Chondrocyte (in vitro differentiated cells): ENCODE data around the gene NLN. TPM values are rescaled to one million over a fixed set of nuclear protein-coding genes. Genes with fewer than 3 reads are reported as not detected.

Experiments
- DNase-seq: peaks from one replicate; pipeline ENCODE4 v3.0.0; 2021; ENCODE audit warnings: mixed read lengths, low spot score
- H3K27ac Mint-ChIP-seq: one replicate; pipeline ENCODE4 v1.8.0; 2021; ENCODE audit warnings: mild to moderate bottlenecking, moderate library complexity, mixed read lengths; ENCODE audit not compliant: unreplicated experiment
- H3K27me3 Mint-ChIP-seq: 2 replicates; pipeline ENCODE4 v1.8.0; 2021; ENCODE audit warnings: low read depth, mixed read lengths
- H3K36me3 Mint-ChIP-seq: 2 replicates; pipeline ENCODE4 v1.8.0; 2021; ENCODE audit warnings: low read depth, mixed read lengths
- H3K4me1 Mint-ChIP-seq: 2 replicates; pipeline ENCODE4 v1.8.0; 2021; ENCODE audit warnings: low read depth, mild to moderate bottlenecking, mixed read lengths
- H3K4me3 Mint-ChIP-seq: one replicate; pipeline ENCODE4 v1.8.0; 2021; ENCODE audit warnings: mild to moderate bottlenecking, moderate library complexity, mixed read lengths; ENCODE audit not compliant: unreplicated experiment
- H3K9me3 Mint-ChIP-seq: 2 replicates; pipeline ENCODE4 v1.8.0; 2021; ENCODE audit warnings: low read depth, mixed read lengths
- CTCF ChIP-seq: fragments of 200-600 bp; sonication (generic); IDR thresholded peaks from 2 replicates; pipeline ENCODE4 v1.5.0; 2021; ENCODE audit warnings: antibody characterized with exemption, mild to moderate bottlenecking, moderate library complexity
- total RNA-seq: library from RNA; stranded (reverse); gene quantifications from 3 replicates; pipeline ENCODE4 v1.2.1, GENCODE V29; 2021

The NLN gene
- total RNA-seq, 1 donor from 2014 or later: 38.6 TPM

DNA sequence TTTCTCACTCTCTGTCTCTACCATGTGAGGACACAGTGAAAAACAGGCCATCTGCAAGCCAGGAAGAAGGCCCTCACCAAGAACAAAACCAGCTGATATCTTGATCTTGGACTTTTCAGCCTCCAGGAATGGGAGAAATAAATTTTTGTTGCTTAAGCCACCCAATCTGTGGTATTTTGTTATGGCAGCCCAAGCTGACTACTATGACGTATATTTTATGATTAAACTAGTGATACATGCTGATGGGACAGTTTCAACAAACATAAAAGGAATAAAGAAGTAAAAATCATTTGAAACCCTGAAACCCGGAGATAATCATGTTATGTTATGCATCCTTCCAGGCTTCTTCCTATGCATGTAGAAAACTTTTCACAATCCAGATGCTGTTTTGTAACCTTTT lies 132.9 kb downstream of the NLN start:
- no peak for TF ChIP-seq CTCF
- Mint-ChIP-seq H3K4me1 (no peaks in the 10 kb centered on the region), H3K9me3 (peaks cover 3% of the 10 kb centered on the region), H3K4me3 (no peak overlapping the region), H3K36me3 (peaks cover 1% of the 10 kb centered on the region), H3K27me3 (no peaks in the 10 kb centered on the region), H3K27ac (no peak overlapping the region)
- DNase-seq: no peak

- Mint-ChIP-seq H3K9me3 (peaks cover 3% of the 10 kb centered on the region), H3K4me1 (peaks cover 4% of the 10 kb centered on the region), H3K27me3 (no peaks in the 10 kb centered on the region), H3K27ac (no peak overlapping the region), H3K4me3 (no peak overlapping the region), H3K36me3 (peaks cover 1% of the 10 kb centered on the region)
- DNase-seq: no peak
- no peak for TF ChIP-seq CTCF
These were observed 133.8 kb downstream of the NLN start for GRCh38 chr5:65855766-65856315.

DNA sequence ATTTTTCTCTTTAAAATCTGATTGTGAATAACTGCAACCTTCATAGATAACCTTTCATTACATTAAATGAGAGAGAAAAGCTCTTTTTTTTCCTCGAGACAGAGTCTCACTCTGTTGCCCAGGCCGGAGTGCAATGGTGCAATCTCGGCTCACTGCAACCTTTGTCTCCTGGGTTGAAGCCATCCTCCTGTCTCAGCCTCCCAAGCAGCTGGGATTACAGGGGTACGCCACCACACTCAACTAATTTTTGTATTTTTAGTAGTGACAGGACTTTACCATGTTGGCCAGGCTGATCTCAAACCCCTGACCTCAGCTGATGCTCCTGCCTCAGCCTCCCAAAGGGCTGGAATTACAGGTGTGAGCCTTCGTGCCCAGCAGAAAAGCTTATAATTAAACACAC lies 134.5 kb downstream of the NLN start:
- peaks cover under 1% of the 10 kb centered on the region for H3K9me3 Mint-ChIP-seq
- no peak for TF ChIP-seq CTCF
- H3K27ac Mint-ChIP-seq: no peak overlapping the region
- no peaks in the 10 kb centered on the region for H3K27me3 Mint-ChIP-seq
- peaks cover 8% of the 10 kb centered on the region for H3K4me1 Mint-ChIP-seq
- DNase-seq: no peak
- H3K36me3 Mint-ChIP-seq: peaks cover under 1% of the 10 kb centered on the region
- H3K4me3 Mint-ChIP-seq: no peak overlapping the region

DNA sequence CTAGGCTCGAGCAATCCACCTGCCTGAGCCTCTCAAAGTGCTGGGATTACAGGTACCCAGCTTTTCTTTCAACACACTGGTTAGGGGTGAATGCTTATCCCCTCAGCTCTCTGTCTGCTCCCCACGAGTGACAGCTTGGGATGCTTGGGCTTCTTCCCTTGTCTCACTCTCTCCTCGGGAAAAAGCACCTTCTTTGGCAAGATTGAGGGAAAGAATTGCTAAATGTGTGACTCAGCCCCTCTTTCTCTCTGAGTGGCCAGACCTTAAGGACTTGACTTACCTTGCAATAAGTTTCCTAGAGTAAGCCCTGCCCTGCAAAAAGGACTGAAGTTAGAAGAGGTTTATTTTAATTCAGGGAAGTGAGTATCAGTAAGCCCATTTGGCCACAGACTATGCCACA lies 136.3 kb downstream of the NLN start:
- Mint-ChIP-seq H3K9me3 (no peaks in the 10 kb centered on the region), H3K27ac (no peak overlapping the region), H3K36me3 (no peaks in the 10 kb centered on the region), H3K27me3 (no peaks in the 10 kb centered on the region), H3K4me3 (no peak overlapping the region), H3K4me1 (peaks cover 21% of the 10 kb centered on the region)
- no peak for DNase-seq
- TF ChIP-seq CTCF: no peak

DNA sequence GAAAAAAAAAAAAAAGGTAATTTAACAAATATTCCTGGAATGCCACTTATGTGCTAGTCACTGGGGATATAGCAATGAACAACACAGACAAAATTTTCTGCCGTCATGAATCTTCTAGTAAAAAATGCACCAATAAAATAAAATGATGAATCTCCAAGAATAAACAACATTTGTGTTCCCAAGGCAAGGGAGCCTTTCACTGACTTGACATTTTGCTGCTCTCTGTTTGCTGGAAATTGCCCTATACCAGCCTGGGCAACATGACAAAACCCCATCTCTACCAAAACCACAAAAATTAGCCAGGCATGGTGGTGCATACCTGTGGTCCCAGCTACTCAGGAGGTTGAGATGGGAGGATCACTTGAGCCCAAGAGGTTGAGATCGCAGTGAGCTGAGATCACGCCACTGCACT lies 139.8 kb downstream of the NLN start:
- no peaks in the 10 kb centered on the region for H3K9me3 Mint-ChIP-seq
- no peaks in the 10 kb centered on the region for H3K27me3 Mint-ChIP-seq
- DNase-seq: no peak
- peak overlapping the region; percentile 48 for H3K4me3 Mint-ChIP-seq
- H3K36me3 Mint-ChIP-seq: no peaks in the 10 kb centered on the region
- H3K4me1 Mint-ChIP-seq: peaks cover 21% of the 10 kb centered on the region
- peak overlapping the region; percentile 94 for H3K27ac Mint-ChIP-seq
- no peak for TF ChIP-seq CTCF
